Tibial artery (tissue), 4 donors: ENCODE results near the gene ADGRD2.

Experiments used
- DNase-seq, 2 donors: peaks; one replicate each; pipeline ENCODE4 v3.0.0-alpha.2; 2019
- H3K27ac ChIP-seq, 2 donors: fragments of 200-600 bp; sonication (generic) in 1 of 2; 1 replicate in 1 of 2; 2 replicates in 1 of 2; pipeline ENCODE4 v1.5.1; 2018 to 2019; ENCODE audit warnings: mild to moderate bottlenecking in 1 of 2
- H3K27me3 ChIP-seq, 2 donors: fragments of 200-600 bp; sonication (generic) in 1 of 2; one replicate each; pipeline versions ENCODE4 v1.5.1 to v1.6.0; 2016 to 2019
- H3K36me3 ChIP-seq, 3 donors: fragments of 200-600 bp; sonication (generic) in 2 of 3; one replicate each; pipeline ENCODE4 v1.5.1; 2016 to 2019; ENCODE audit warnings: mild to moderate bottlenecking in 2 of 3
- H3K4me1 ChIP-seq, 4 donors: fragments of 200-600 bp; sonication (generic) in 2 of 4; 1 replicate in 3 of 4; 2 replicates in 1 of 4; pipeline ENCODE4 v1.5.1; 2016 to 2019
- H3K4me3 ChIP-seq, 2 donors: fragments of 200-600 bp; sonication (generic) in 1 of 2; 1 replicate in 1 of 2; 2 replicates in 1 of 2; pipeline ENCODE4 v1.5.1; 2018 to 2019; ENCODE audit warnings: mild to moderate bottlenecking in 2 of 2
- H3K9me3 ChIP-seq, 3 donors: fragments of 200-600 bp; sonication (generic) in 1 of 3; one replicate each; pipeline ENCODE4 v1.5.1; 2016 to 2019
- CTCF ChIP-seq, 2 experiments: fragments of 200-600 bp in 1 of 2; fragments of 450-650 bp in 1 of 2; IDR thresholded peaks; one replicate each; pipeline ENCODE4 v1.5.1; 2017 to 2019; ENCODE audit warnings: antibody characterized with exemption in 2 of 2, mild to moderate bottlenecking in 1 of 2, moderate library complexity in 1 of 2
- intact Hi-C: fragments of 100-400 bp; cut with DNase I; formaldehyde crosslinking; loops from one replicate; pipeline ENCODE4 v1.15.0; 2023; ENCODE audit warnings: low total_unique reads

ADGRD2 gene

GRCh38 chr9:124481115-124481514 lies 30.9 kb downstream of the ADGRD2 start:
- intact Hi-C loops = no loop called here
- H3K27ac ChIP-seq = no peak overlapping the region
- H3K4me1 ChIP-seq = peaks cover 0 to 16% (median 10%) of the 10 kb centered on the region in 4 donors
- TF ChIP-seq CTCF (IDR thresholded peaks at IDR 0.05) = no peak
- no peaks in the 10 kb centered on the region for H3K9me3 ChIP-seq
- no peak overlapping the region for H3K4me3 ChIP-seq
- H3K27me3 ChIP-seq = peaks cover 0 to 96% of the 10 kb centered on the region in 2 donors
- DNase-seq = no peak
- H3K36me3 ChIP-seq = no peaks in the 10 kb centered on the region

- Histone ChIP-seq H3K9me3 (no peaks in the 10 kb centered on the region), H3K27ac (no peak overlapping the region), H3K36me3 (no peaks in the 10 kb centered on the region), H3K4me1 (peaks cover 0 to 8% (median 7%) of the 10 kb centered on the region in 4 donors), H3K27me3 (peaks cover 0 to 96% of the 10 kb centered on the region in 2 donors), H3K4me3 (no peak overlapping the region)
- intact Hi-C loops = no loop called here
- DNase-seq = no peak
- no peak for TF ChIP-seq CTCF (IDR thresholded peaks at IDR 0.05)
Observed at GRCh38 chr9:124482431-124483031, 32.3 kb downstream of the ADGRD2 start.

- no peak for TF ChIP-seq CTCF (IDR thresholded peaks at IDR 0.05)
- H3K4me3 ChIP-seq = no peak overlapping the region
- H3K36me3 ChIP-seq = no peaks in the 10 kb centered on the region
- peaks cover 0 to 92% of the 10 kb centered on the region in 2 donors for H3K27me3 ChIP-seq
- no peaks in the 10 kb centered on the region for H3K9me3 ChIP-seq
- H3K27ac ChIP-seq = no peak overlapping the region
- intact Hi-C loops = no loop called here
- DNase-seq = no peak
- H3K4me1 ChIP-seq = no peaks in the 10 kb centered on the region
Observed at GRCh38 chr9:124483481-124483880, 33.2 kb downstream of the ADGRD2 start.

- no peak overlapping the region for H3K27ac ChIP-seq
- peaks cover 0 to 87% of the 10 kb centered on the region in 2 donors for H3K27me3 ChIP-seq
Observed at GRCh38 chr9:124485201-124485600, 35.0 kb downstream of the ADGRD2 start.

GRCh38 chr9:124485936-124486335 lies 35.7 kb downstream of the ADGRD2 start:
- Histone ChIP-seq H3K4me3 (no peak overlapping the region), H3K4me1 (no peaks in the 10 kb centered on the region), H3K9me3 (no peaks in the 10 kb centered on the region), H3K27me3 (peaks cover 0 to 87% of the 10 kb centered on the region in 2 donors), H3K36me3 (no peaks in the 10 kb centered on the region), H3K27ac (no peak overlapping the region)
- no peak for DNase-seq
- intact Hi-C loops = no loop called here
- TF ChIP-seq CTCF (IDR thresholded peaks at IDR 0.05) = no peak

More at GRCh38 chr9:124485201-124485600, 35.0 kb downstream of the ADGRD2 start:
- DNase-seq = no peak
- Histone ChIP-seq H3K9me3 (no peaks in the 10 kb centered on the region), H3K36me3 (no peaks in the 10 kb centered on the region), H3K4me1 (no peaks in the 10 kb centered on the region), H3K4me3 (no peak overlapping the region)
- no peak for TF ChIP-seq CTCF (IDR thresholded peaks at IDR 0.05)
- intact Hi-C loops = no loop called here
